ENCODE measurements around the gene KCNT2. TPM values are rescaled to one million over a fixed set of nuclear protein-coding genes. Genes with fewer than 3 reads are reported as not detected.
A peak's percentile ranks its signal among the peaks of the same experiment; 100 is the strongest.
"Not testable (repeated sequence)": the region's sequence is repeated elsewhere in the genome, so short reads cannot be mapped to it uniquely, and the experiment has no call there.

KCNT2 gene
- polyA plus RNA-seq, 4 donors = 10.1 to 12.7 (median 11.7) TPM

GRCh38 chr1:196357913-196358312 is 250.3 kb downstream of the KCNT2 start:
- DNase-seq (ENCODE audit: low read depth in 4 of 4, low spot score in 3 of 4) = no peak

DNA sequence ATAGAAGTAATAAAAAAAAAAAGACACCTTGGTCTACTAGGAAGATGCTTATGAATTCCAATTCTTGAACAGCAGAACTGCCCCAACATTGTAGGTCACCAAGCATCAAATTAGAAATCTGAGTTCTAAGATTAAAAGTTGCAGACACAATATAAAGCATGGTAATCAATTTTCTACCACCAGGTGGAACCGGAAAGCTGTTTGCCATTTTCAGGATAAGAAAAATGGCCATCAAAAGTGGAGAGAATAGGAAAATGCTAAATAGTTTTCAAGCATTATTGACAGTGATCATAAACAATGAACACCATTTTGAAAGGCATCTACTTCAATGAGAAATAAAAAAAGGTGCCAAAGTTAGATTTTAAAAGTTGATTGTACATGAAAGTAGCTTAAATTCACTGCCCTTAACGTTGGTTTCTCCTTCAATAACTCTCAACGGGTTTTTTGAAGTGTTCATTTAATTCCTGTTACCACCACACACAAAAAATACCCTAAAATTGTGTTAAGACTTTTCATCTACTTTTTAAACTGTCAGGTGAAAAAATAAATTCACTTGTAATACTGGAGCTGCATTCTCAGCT is 252.9 kb downstream of the KCNT2 start:
- no peak for DNase-seq (ENCODE audit: low read depth in 4 of 4, low spot score in 3 of 4)

DNA sequence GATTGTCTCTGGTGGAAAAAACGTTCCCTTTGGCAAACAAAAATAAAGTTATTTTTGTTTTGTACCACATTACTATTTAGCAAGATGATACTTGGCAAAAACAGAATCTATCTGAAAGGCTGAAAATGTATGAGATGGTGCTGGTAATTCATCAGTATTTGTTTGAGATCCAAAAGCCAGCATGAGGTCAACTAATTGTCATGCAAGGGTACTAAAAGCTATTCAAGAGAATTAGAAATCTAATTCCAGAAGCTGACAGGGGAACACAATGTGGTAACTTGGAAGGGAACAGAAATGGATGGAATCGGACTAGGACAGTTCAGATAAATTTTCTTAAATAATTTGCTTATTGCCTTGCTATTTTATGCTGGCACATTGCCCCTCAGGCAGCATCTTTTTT is 263.8 kb downstream of the KCNT2 start:
- DNase-seq (ENCODE audit: low read depth in 4 of 4, low spot score in 3 of 4) = no peak

DNA sequence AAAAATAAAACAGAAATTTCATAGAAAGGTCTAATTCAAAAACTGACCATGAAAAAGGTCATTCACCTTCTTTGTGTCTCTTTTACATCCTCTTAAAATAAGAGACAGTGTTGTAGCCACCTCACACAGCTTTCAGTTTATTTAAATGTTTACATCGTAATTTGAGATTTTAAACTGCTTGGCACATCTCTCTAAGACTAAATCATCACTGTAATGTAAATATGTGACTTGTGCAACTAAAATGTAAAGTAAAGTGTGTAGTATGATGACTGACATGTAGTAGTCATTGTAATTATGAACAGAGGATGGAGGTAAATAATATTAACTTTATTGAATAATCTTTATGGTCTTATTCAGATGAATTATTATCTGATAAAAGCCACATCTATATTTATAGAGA is 283.9 kb downstream of the KCNT2 start:
- DNase-seq (ENCODE audit: low read depth in 4 of 4, low spot score in 3 of 4) = no peak

- DNase-seq (ENCODE audit: low read depth in 4 of 4, low spot score in 3 of 4) = no peak
These were observed 284.4 kb downstream of the KCNT2 start for GRCh38 chr1:196323869-196324268.

DNA sequence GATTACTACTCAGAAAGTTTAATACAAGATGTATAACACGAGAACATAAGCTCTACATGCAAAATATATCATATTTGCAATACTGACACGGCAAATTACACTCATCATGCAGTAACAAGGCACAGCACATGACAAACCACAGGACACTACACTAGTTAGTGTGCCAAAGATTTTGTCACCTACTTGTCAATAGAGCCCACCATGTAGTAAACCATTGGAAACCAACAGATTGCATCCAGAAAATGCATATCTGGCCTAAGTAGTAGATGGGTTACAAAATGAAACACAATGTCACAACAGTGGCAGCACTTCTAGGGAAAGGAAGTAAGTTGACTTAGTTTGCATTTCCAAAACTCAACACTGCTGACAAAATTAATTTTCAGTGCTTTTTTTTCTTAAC is 288.9 kb downstream of the KCNT2 start:
- DNase-seq (ENCODE audit: low read depth in 4 of 4, low spot score in 3 of 4) = no peak

DNA sequence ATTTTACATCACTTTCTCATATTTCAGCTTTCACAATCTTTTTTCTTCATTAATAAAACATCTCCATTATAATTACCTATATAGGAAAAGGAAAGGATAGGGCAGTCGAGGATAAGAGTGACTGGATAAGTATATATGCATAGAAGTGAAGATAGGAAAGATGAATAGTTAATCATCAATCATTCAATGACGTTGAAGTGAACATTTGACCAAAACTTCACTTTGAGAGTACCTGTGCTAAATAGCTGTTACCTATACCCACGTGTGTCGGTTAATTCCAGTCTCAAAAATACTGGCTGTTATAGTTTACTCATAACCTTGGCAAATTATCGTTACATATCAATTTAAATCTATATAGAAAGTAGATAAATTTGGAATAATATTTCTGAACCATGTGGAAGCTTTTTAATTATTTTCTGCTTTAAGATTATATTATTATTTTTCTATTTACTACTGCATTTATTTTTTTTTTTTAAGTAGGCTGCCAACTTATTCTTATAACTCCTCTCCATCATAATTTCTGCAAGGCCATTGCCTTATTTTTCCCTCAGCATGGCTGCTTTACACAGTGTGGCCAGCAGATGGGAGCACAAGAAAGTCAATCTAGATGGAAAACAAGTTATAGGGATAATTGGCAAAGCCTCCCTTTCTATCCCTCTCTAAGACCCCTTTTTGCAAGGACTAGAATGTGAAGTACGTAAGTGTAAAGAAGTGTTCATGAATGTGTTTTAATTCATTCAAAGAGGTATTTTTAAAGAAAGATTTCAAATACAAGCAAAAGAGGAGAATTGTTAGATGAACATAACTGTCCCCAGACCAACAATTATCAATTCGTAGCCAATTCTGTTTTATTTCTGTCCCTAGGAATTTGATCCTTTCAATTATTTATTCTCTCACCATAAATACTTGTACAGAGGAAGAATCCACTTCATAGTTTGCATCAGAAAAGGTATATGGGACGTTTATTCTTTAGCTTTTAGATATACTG is 290.4 kb downstream of the KCNT2 start:
- DNase-seq (ENCODE audit: low read depth in 4 of 4, low spot score in 3 of 4) = no peak

- DNase-seq (ENCODE audit: low read depth in 4 of 4, low spot score in 3 of 4) = no peak
These were observed 295.5 kb downstream of the KCNT2 start for GRCh38 chr1:196312739-196313138.

- DNase-seq (ENCODE audit: low read depth in 4 of 4, low spot score in 3 of 4) = no peak
These were observed 298.9 kb downstream of the KCNT2 start for GRCh38 chr1:196309386-196309785.

- DNase-seq (ENCODE audit: low read depth in 4 of 4, low spot score in 3 of 4) = no peak
These were observed 300.1 kb downstream of the KCNT2 start for GRCh38 chr1:196308176-196308575.

GRCh38 chr1:196306421-196306820 is 301.8 kb downstream of the KCNT2 start:
- DNase-seq (ENCODE audit: low read depth in 4 of 4, low spot score in 3 of 4) = no peak

DNA sequence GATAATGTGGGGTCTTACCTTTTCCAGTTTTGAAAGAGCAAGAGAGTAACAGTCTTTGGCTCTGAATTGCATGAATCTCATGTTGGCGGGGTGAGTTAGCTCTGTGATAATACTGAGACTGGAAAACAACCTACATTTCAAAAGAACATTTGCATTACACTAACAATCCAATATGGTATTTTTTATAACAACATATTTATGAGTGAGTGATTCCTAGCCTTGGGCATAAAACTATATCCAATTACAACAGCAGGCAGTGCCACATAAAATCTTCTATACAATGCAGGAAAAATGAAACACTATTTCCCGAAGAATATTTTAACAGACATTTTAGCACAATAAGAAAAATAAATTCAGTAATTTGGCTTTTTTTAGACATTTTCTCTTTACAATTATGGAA is 303.0 kb downstream of the KCNT2 start:
- DNase-seq (ENCODE audit: low read depth in 4 of 4, low spot score in 3 of 4) = no peak

DNA sequence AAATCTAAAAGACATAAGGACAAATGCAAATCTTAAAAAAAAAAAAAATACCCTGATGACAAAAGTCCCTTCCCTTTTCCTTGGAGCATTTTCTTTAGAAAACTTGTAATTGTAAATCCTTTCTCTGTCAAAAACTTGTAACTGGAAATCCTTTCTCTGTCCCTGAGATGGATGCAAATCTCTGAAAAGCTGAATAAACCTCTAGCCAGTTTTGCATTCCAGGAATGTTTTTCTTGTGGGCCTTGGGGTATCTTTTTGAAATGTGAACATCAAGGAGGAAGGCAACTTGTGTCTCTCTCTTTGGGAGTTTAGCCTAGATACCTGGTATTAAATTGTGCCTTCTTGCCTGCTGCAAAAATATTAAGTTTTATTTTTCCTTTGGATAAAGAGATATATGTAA is 305.3 kb downstream of the KCNT2 start:
- DNase-seq (ENCODE audit: low read depth in 4 of 4, low spot score in 3 of 4) = no peak

- peak in 1 of 4 donors; percentile 19 for DNase-seq (ENCODE audit: low read depth in 4 of 4, low spot score in 3 of 4)
These were observed 305.8 kb downstream of the KCNT2 start for GRCh38 chr1:196302420-196302819.

- DNase-seq (ENCODE audit: low read depth in 4 of 4, low spot score in 3 of 4) = no peak
These were observed 312.5 kb downstream of the KCNT2 start for GRCh38 chr1:196295766-196296165.

GRCh38 chr1:196278816-196279215 is 329.4 kb downstream of the KCNT2 start:
- DNase-seq (ENCODE audit: low read depth in 4 of 4, low spot score in 3 of 4) = no peak

- DNase-seq (ENCODE audit: low read depth in 4 of 4, low spot score in 3 of 4) = no peak
These were observed 330.4 kb downstream of the KCNT2 start for GRCh38 chr1:196277860-196278259.

DNA sequence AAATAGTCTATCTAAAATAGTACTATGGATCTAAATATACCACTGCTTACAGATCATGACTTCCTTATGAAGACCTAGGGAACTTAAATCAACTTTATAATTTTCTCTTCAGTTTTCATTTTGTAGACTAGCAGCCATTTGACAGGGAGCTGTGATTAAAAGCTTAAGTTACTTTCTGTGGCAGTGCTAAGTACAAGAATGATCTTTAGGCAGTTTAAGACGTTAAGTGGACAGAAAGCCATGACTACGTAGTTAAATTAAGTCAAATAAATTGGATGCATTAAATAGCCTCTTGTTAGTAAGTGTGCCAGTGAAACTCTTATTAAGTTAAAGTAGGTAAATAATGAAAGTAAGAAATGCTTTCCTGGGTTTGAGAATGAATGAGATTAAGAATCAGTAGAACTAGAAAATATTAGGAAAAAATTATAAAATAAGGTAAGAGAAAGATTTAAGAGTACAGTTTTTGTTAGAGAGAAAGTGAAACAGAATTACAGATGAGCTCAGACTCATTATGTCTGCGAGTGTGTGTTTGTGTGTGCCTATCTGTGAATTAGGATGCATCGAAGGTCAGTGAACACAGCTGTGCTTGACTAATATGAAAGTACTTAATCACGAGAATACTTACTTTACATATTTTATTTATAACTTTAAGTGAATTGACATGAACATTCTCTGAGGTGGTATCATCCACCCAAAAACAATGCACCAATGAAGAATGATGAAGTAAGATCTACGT is 336.9 kb downstream of the KCNT2 start:
- DNase-seq (ENCODE audit: low read depth in 4 of 4, low spot score in 3 of 4) = no peak

DNA sequence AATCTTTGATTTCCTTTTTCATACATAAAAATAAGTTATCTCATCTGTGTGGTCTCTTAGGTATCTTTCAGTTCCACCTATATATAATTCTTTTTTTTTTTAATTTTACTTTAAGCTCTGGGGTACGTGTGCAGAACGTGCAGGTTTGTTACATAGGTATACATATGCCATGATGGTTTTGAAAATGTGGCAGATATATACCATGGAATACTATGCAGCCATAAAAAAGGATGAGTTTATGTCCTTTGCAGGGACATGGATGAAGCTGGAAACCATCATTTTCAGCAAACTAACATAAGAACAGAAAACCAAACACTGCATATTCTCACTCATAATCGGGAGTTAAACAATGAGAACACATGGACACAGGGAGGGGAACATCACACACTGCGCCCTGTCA is 345.2 kb downstream of the KCNT2 start:
- not testable (repeated sequence) for DNase-seq (ENCODE audit: low read depth in 4 of 4, low spot score in 3 of 4)

DNA sequence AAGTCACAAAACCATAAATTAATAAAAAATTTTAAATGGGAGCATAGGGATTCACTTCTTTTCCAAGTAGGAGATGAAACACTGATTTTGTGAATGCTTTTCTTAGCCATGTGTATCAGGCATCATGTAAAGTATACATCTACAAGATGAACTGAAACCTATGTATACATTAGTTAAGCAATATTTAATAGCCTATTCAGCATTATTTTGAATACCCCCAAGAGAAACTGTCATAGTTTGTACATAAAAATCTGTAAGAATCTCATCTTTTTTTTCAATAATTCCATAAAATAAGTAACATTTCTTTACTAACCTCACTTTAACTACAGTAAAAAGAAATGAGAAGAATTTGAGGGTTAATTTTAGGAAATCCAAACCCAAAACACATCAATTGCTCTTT is 348.0 kb downstream of the KCNT2 start:
- no peak for DNase-seq (ENCODE audit: low read depth in 4 of 4, low spot score in 3 of 4)

GRCh38 chr1:196259316-196259715 is 348.9 kb downstream of the KCNT2 start:
- no peak for DNase-seq (ENCODE audit: low read depth in 4 of 4, low spot score in 3 of 4)

Measured in right renal pelvis (tissue), 4 donors.